NCI-H2107 treated with DMSO at 0.1 percent for 48 hours (cell line): ENCODE measurements around the gene NCK1.
"Not testable (repeated sequence)": the region's sequence is repeated elsewhere in the genome, so short reads cannot be mapped to it uniquely, and the experiment has no call there.

Experiments
- DNase-seq: peaks from one replicate; lab custom pipeline; 2025; ENCODE audit not compliant: unreplicated experiment; lab: John Stamatoyannopoulos, UW

NCK1 gene

DNA sequence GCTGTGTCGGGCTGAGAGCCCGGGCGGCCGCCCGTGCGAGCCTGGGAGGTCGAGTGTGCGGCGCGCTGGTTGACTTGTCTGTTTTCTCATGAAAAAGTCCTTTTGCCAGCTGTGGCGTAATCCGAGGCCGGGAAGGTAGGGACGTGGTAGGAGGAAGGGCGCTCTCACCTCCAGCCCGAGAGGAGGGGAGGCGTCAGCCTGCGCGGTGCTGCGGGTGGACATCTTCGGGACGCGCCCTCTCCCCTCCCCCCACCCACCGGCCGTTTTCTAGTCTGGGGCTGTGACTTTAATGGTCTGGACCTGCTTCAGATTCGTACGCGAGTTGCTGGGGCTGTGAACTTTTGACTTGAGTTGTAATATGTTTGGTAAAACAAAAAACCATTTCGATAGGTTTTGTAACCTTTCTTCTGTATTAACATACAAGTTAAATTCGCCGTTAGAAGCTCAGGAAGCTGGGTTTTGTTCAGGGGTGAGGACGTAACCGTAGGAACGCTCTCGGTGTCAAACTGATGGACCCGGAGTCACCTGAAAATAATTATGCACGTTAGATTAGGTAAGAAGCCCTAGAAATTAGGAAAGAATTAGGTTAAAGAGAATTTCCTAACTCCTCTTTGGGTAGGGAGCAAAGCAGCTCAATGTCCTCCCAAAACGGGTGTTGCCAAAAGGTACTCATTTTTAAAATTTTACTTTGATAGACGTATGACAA, 762 bp downstream of the NCK1 start:
- DNase-seq: no peak

DNA sequence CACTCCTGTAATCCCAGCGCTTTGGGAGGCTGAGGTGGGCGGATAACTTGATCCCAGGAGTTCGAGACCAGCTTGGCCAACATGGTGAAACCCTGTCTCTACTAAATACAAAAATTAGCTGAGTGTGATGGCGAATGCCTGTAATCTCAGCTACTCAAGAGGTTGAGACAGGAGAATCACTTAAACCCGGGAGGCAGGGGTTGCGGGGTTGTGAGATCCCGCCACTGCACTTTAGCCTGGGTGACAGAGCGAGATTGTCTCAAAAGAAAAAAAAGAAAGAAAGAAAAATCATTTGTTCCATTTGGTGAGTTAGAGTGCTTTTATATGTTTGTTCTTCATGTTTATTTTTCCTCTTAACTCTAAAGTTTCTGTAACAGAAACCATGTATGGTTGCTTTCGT, 7.3 kb downstream of the NCK1 start:
- no peak for DNase-seq

DNA sequence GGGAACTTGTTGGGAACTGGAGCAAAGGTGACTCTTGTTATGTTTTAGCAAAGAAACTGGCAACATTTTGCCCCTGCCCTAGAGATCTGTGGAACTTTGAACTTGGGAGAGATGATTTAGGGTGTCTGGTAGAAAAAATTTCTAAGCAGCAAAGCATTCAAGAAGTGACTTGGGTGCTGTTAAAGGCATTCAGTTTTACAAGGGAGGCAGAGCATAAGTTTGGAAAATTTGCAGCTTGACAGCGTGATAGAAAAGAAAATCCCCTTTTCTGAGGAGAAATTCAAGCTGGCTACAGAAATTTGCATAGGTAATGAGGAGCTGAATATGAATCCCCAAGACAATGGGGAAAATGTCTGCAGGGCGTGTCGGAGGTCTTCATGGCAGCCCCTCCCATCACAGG, 10.2 kb downstream of the NCK1 start:
- DNase-seq: not testable (repeated sequence)

DNA sequence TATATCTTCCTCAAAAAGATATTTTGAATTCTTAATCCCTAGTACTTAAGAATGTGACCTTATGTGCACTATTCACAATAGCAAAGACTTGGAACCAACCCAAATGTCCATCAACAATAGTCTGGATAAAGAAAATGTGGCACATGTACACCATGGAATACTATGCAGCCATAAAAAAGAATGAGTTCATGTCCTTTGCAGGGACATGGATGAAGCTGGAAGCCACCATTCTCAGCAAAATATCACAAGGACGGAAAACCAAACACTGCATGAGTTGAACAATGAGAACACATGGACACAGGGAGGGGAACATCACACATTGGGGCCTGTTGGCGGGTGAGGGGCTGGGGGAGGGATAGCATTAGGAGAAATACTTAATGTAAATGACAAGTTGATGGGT, 17.5 kb downstream of the NCK1 start:
- DNase-seq: not testable (repeated sequence)

DNA sequence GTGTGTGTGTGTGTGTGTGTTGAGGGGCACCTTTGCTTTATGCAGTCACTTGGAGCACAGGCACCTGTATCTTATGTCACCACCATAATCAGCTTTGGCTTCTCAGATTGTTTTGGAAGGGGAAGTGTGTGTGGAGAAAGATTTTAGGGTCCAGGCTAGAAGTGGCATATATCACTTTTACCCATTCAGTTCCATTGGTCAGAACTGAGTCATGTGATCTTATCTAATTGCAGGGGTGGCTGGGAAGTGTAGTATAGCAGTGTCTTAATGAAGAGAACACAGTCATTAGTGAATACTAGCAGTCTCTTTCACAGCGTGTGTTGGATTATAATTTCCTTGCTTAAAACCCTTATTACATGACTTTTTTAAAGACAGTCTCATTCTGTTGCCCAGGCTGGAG, 20.6 kb downstream of the NCK1 start:
- DNase-seq: no peak

DNA sequence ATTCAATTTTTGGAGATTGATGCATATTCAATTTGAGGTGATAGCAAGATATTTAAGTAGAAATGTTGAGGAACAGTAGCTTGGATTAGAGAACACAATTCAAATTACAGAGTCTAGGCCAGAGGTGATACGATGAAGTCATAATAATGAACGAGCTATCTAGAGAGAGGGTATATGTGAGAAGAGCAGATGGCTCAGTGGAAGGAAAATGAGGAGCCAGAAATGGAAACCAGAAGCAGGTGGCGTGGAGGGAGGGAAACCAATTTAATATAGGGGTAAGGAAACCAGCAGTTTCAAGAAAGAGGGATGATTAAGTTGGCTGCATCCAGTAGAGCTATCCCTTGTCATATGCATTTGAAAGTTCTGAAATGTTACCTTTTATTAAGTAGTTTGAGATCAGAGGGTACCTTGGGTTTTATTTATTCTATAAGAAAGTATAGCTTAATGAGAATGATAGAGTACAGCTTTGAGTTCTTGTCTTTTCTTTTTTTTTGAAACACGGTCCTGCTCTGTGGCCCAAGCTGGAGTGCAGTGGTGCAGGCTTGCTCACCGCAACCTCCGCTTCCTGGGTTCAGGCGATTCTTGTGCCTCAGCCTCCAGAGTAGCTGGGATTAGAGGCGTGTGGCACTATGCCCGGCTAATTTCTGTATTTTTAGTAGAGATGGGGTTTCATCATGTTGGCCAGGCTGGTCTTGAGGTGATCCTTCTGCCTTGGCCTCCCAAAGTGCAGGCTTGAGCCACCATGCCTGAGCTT, 22.1 kb downstream of the NCK1 start:
- DNase-seq: peak; percentile 56

DNA sequence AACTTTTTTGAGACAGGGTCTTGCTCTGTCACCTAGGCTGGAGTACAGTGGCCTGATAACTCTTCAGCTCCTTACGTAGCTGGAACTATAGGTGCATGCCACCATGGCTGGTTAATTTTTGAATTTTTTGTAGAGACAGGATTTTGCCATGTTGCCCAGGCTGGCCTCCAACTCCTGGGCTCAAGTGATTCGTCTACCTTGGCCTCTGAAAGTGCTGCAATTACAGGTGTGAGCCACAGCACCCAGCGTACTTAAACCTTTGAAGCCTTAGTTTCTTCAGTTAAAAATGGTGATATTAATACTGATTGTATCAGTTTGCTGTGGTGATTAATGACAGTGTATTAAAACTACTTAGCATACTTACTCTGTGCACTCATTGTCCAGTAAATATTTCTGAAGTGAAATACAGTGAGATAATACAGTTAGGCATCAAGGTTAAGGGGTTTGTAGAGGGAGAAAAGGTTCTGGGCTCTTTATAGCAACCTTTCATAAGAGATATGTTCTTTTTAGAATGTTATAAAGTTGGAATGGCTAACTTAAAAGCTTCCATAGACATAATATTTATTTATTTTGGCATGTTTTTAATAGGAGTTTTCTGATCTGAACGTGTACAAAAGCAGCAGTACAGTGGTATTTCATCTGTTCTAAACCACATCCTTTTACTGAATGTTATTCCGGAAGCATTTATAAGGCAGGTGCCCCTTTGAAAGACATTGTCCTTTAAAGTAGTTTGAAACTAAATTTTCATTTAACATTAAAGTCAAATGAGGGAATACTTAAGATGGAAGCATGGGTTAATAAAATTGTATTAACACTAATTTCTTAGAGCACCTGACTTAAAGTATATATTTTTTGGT, 23.6 kb downstream of the NCK1 start:
- DNase-seq: no peak

DNA sequence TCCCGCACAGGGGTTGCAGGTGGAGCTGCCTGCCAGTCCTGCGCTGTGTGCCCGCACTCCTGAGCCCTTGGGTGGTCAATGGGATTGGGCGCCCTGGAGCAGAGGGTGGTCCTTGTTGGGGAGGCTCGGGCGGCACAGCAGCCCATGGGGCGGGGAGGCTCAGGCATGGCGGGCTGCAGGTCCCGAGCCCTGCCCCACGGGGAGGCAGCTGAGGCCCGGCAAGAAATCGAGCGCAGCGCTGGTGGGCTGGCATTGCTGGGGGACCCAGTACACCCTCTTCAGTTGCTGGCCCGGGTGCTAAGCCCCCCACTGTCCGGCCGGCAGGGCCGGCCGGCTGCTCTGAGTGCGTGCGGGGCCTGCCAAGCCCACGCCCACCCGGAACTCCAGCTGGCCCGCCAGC, 27.9 kb downstream of the NCK1 start:
- DNase-seq: no peak

DNA sequence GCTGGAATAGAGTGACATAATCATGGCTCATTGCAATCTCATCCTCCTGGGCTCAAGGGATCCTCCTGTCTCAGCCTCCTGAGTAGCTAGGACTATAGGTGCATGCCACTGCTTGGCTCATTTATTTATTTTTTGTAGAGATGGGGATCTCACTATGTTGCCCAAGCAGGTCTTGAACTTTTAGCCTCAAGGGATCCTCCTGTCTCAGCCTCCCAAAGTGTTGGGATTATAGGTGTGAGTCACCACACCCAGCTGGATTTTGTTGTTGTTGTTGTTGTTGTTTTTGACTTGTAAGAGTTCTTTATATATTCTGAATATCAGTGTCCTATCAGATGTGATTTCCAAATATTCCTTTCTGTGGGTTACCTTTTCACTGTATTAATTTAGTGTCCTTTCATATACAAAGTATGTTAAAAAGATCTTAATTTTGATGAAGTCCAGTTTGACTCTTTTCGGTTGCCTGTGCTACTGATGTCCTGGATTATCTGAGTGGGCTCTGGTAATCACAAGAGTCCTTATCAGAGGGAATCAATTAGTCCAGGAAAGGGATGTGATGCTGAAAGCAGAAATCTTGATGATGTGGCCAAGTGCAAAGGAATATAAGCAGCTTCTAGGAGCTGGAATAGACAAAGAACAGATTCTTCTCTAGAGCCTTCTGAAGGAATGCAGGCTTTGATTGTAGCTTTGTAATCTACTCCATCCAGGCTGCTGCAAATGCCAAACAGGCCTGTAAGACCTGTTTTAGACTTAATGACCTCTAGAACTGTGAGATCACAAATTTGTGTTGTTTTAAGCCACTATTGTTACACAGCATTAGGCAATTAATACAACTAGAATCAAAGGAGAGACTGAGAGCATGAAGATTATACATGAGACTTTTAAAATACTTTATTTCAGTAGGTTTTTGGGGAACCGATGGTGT, 30.2 kb downstream of the NCK1 start:
- no peak for DNase-seq

DNA sequence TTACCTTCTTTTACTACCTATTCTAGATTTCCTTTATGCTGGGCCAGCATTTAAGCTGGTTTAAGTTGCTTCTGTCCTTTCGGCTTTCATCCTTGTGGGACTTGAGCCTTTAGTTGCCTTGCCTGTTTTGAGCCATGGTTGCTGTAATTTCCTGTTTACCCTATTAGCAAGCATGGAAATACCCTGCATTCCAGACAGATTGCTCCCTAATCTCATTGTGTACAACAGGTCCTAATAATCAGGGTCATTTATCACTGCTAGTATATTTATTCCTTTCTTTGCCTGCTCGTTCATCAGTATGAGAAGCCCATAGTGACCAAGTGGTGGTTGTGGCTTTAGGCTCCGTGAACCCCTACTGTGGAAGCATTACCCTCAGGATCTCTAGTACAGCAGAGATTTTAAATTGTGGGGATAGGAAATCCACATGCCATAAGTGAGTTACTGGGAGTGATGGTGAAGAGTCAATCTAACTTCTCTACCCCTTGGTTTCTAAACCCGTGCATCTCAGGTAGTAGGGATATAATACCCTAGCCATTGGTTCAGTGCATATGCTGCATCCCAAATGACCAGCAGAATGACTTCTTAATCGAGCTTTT, 31.9 kb downstream of the NCK1 start:
- DNase-seq: no peak

DNA sequence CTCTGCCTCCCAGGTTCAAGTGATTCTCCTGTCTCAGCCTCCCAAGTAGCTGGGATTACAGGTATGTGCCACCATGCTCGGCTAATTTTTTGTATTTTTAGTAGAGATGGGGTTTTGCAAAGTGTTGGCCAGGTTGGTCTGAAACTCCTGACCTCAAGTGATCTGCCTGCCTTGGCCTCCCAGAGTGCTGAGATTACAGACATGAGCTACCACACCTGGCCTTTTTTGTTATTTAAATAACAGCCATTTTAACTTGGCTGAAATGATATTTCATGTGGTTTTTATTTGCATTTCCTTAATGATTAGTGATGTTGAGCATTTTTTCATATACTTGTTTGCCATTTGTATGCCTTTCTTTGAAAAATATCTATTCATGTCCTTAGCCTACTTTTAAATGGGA, 35.2 kb downstream of the NCK1 start:
- DNase-seq: not testable (repeated sequence)

DNA sequence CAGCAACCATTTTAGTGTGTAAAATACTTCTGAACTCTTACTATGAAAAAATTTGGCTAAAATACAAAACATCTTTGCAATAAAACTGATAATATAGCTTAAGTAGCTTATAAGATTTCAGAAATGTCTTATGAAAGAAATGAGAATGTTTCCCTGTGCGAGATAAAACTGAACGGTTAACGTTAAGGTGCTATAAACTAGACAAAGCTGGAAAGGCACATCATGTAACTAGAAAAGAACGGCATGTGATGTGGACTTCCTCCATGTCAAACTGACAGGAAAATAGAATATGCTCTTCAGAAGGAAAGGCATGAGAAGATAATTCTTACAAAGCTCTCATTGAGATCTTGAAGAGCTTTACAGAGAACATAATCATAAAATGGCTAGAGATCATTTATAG, 36.5 kb downstream of the NCK1 start:
- DNase-seq: no peak

DNA sequence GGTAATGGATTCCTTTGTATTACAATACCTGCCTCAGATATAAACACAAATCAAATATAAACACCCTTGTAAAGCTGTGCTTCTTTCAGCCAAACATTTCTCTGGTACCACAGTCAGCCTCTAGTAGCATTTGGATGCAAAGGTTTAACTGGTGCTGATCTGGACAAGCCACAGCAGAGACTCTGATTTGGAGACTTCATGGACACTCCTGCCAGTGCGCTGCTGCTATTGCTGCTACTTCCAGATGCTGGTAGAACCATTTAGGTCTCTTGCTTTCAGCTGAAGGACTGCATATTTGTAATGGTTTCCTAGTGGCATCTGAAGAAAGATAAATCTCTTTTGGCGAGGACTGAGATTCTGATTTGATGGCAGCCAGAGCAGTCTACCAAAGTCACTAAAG, 36.9 kb downstream of the NCK1 start:
- no peak for DNase-seq

DNA sequence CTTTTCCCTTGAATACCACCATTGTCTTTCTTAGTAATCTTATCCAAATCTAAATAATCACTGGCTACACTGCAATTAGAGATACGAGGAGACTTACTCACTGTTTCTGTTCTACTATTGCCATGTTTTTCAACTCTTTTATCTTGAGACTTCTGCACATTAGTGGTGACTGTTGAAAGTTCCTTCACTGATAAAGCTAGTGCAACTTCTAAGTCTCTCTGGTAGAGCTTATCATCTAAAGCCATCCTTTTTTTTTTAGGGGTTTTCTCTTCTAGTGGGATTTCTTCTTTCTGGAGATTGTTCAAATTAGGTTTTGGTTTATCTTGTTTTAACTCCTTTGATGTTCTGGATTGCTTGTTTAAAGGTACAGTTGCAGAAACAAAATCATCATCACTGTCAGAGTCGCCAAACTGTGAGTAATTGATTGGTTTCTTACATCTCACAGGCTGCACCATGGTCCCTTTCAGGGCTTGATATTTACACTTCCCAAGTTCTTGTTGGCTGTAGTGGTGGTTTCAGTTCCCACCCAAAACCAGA, 37.7 kb downstream of the NCK1 start:
- no peak for DNase-seq

DNA sequence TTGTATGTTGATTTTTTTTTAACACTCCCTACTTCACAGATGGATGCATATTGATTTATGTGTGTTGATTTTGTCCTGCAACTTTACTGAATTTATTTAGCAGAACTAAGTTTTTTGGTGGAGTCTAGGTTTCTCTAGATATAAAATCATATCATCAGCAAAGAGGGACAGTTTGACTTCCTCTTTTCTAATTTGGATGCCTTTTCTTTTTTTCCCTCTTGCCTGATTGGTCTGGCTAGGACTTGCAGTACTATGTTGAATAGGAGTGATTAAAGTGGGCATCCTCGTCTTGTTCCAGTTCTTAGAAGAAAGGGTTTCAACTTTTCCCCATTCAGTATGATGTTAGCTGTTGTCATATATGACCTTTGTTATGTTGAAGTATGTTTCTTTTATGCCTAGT, 38.7 kb downstream of the NCK1 start:
- not testable (repeated sequence) for DNase-seq

DNA sequence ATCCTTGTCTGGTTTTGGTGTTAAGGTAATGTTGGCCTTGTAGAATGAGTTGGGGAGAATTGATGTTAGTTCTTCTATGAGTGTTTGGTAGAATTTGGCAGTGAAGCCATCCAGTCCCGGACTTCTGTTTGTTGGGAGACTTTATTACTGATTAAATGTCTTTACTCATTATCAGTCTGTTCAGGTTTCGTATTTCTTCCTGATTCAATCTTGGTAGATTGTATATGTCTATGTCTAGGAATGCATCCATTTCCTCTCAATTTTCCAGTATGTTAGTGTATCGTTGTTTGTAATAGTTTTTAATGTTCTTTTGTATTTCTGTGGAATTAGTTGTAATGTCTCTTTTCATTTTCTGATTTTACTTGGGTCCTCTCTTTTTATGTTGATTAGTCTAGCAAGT, 39.4 kb downstream of the NCK1 start:
- no peak for DNase-seq

DNA sequence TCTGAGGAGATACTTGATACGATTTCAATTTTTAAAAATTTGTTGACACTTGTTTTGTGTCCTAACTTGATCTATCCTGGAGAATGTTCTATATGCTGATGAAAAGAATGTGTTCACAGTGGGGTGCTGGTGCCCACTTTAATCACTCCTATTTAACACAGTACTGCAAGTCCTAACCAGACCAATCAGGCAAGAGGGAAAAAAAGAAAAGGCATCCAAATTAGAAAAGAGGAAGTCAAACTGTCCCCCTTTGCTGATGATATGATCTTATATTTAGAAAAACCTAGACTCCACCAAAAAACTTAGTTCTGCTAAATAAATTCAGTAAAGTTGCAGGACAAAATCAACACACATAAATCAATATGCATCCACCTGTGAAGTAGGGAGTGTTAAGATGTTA, 40.5 kb downstream of the NCK1 start:
- not testable (repeated sequence) for DNase-seq

DNA sequence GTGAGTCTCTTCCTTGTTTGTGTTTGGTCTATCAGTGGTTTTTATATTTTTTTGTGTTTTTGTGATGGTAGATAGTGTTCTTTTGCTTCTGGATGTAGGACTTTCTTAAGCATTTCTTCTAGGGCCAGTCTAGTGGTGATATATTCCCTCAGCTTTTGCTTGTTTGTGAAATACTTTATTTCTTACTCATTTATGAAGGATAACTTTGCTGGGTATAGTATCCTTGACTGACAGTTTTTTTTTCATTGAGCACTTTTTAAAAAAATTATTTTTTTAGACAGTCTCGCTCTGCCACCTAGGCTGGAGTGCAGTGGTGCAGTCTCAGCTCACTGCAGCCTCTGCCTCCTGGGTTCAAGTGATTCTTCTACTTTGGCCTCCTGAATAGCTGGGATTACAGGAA, 41.9 kb downstream of the NCK1 start:
- DNase-seq: no peak

DNA sequence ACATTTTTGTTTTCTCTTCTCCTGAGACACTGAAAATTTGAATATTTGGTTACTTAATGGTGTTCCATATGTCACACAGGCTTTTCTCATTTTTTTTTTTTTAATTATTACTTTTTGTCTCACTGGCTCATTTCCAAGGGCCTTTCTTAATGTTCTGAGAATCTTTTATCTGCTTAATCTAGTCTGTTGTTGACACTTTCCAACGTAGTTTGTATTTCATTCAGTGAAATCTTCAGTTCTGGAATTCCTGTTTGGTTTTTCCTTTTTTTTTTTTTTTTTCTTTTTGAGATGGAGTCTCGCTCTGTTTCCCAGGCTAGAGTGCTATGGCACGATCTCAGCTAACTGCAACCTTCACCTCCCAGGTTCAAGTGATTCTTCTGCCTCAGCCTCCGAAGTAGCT, 42.7 kb downstream of the NCK1 start:
- DNase-seq: no peak

DNA sequence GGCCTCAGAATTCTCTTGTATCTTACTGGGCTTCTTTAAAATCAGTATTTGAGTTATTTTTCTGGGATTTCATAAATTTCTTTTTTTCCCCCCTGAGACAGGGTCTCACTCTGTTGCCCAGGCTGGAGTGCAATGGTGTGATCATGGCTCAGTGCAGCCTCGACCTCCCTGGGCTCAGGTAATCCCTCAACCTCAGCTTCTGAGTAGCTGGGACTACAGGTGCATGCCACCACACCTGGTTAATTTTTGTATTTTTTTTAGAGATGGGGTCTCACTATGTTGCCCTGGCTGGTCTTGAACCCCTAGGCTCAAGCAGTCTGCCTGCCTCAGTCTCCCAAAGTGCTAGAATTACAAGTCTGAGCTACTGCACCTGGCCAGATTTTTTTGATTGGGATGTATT, 43.5 kb downstream of the NCK1 start:
- no peak for DNase-seq
